Right lobe of liver (tissue), 6 donors: Measurements from ENCODE around the gene TFCP2L1. TPM values are rescaled to one million over a fixed set of nuclear protein-coding genes. Genes with fewer than 3 reads are reported as not detected.

Experiments
- ATAC-seq, 4 donors: fragments of 200-7000 bp; cut with Tn5 transposase; one replicate each; pipeline ENCODE4 v1.9.1; 2020; ENCODE audit warnings: mild to moderate bottlenecking in 4 of 4, moderate library complexity in 4 of 4
- DNase-seq, 3 donors: peaks; one replicate each; pipeline ENCODE4 v3.0.0-alpha.2; 2020
- H3K27ac ChIP-seq, 3 donors: fragments of 200-600 bp; one replicate each; pipeline ENCODE4 v1.8.0; 2022
- H3K27me3 ChIP-seq, 2 donors: fragments of 200-600 bp; one replicate each; pipeline ENCODE4 v1.8.0; 2022
- H3K36me3 ChIP-seq, 4 donors: fragments of 200-600 bp; sonication (generic) in 1 of 4; one replicate each; pipeline versions ENCODE4 v1.5.1 to v1.8.0; 2017 to 2022; ENCODE audit warnings: control low read depth in 1 of 4
- H3K4me1 ChIP-seq, 4 donors: fragments of 200-600 bp; sonication (generic) in 1 of 4; one replicate each; pipeline versions ENCODE4 v1.5.1 to v1.8.0; 2017 to 2022; ENCODE audit warnings: control low read depth in 1 of 4
- H3K4me3 ChIP-seq, 3 donors: fragments of 200-600 bp; one replicate each; pipeline ENCODE4 v1.8.0; 2022
- H3K9me3 ChIP-seq, 4 donors: fragments of 200-600 bp; sonication (generic) in 1 of 4; one replicate each; pipeline versions ENCODE4 v1.5.1 to v1.8.0; 2017 to 2022; ENCODE audit warnings: control low read depth in 1 of 4
- CTCF ChIP-seq, 4 donors: fragments of 200-600 bp in 3 of 4; fragments of 450-650 bp in 1 of 4; IDR thresholded peaks; one replicate each; pipeline versions ENCODE4 v1.5.1 to v1.8.0; 2016 to 2022; ENCODE audit warnings: antibody characterized with exemption in 4 of 4, mild to moderate bottlenecking in 2 of 4
- POLR2A ChIP-seq: fragments of 450-650 bp; IDR thresholded peaks from one replicate; pipeline ENCODE4 v1.6.1; 2017; ENCODE audit warnings: antibody characterized with exemption, mild to moderate bottlenecking
- WGBS: methylation state at CpG from one replicate; pipeline ENCODE4 v1.1.6; 2018; ENCODE audit warnings: low coverage, low lambda C conversion rate; ENCODE audit not compliant: insufficient coverage; ENCODE audit errors: missing lambda C conversion rate; 5-methylcytosine and 5-hydroxymethylcytosine counted together
- intact Hi-C, 2 donors: fragments of 100-400 bp; cut with DNase I; formaldehyde crosslinking; loops; one replicate each; pipeline versions ENCODE4 v1.11.2 to v1.14.1; 2022
- total RNA-seq, 6 experiments: library from RNA; depleted of rRNA in 2 of 6; stranded (reverse); fragments of >200 nt in 2 of 6; fragmentation: NEBNext Ultra II Directional in 3 of 6; extraction: Animal tissue kit (Norgen Biotek cat#: 25700) in 3 of 6; gene quantifications; one replicate each; pipeline versions ENCODE4 v1.1.0 to v1.2.4, GENCODE V29; 2016 to 2023
- donor health status: DM: no; HTN: yes; CAD: no.
- donor health status: DM: no; HTN: no; CAD: no.
- donor health status: DM: no; HTN: no; CAD: no.
- donor health status: DM: no; HTN: yes; CAD: no.
- donor health status: DM: no; HTN: yes; CAD: no.

Gene TFCP2L1
- total RNA-seq, 6 experiments from 2014 or later: 0.26 to 1.7 (median 0.34) TPM

- Histone ChIP-seq H3K9me3 (no peaks in the 10 kb centered on the region), H3K36me3 (no peaks in the 10 kb centered on the region), H3K27ac (no peak overlapping the region), H3K4me3 (no peak overlapping the region), H3K4me1 (no peaks in the 10 kb centered on the region), H3K27me3 (no peaks in the 10 kb centered on the region)
- 44% methylated on average over 4 of the region's 6 CpGs for WGBS
- DNase-seq: peak in 1 of 3 donors; percentile 35
- no peak for TF ChIP-seq CTCF (IDR thresholded peaks at IDR 0.05)
- no peak for TF ChIP-seq POLR2A
- intact Hi-C loops: no loop called here
- no peak for ATAC-seq
Measured at GRCh38 chr2:121240436-121240835, 44.6 kb downstream of the TFCP2L1 start.

DNA sequence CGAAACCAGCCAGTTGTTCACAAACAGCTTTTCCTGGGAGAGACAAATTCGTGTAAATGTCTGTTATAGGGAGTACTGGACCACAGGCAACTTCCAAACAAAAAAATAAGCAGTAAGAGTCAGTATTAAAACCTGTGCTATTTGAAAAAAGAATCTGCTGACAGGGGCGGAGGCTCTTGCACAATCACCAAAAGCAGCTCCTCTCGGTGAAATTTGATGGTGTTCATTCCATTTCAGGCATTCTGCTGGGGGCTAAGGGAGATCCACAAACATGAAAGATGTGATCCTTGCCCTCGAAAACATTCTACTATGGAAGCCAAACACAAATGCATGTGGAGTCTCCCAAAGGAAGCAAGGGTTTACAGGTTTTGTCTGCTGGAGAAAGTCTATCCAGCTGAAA is 45.0 kb downstream of the TFCP2L1 start:
- no peak for DNase-seq
- TF ChIP-seq CTCF (IDR thresholded peaks at IDR 0.05): no peak
- no peak for TF ChIP-seq POLR2A
- H3K36me3 ChIP-seq: no peaks in the 10 kb centered on the region
- 64% methylated on average over 4 of the region's 5 CpGs for WGBS
- intact Hi-C loops: no loop called here
- no peak for ATAC-seq
- H3K9me3 ChIP-seq: no peaks in the 10 kb centered on the region
- H3K27me3 ChIP-seq: no peaks in the 10 kb centered on the region
- no peak overlapping the region for H3K27ac ChIP-seq
- no peak overlapping the region for H3K4me3 ChIP-seq
- H3K4me1 ChIP-seq: no peaks in the 10 kb centered on the region

GRCh38 chr2:121239471-121239870 is 45.5 kb downstream of the TFCP2L1 start:
- Histone ChIP-seq H3K27me3 (no peaks in the 10 kb centered on the region), H3K36me3 (no peaks in the 10 kb centered on the region), H3K9me3 (no peaks in the 10 kb centered on the region), H3K4me3 (no peak overlapping the region), H3K4me1 (no peaks in the 10 kb centered on the region), H3K27ac (no peak overlapping the region)
- intact Hi-C loops: no loop called here
- peak in 1 of 3 donors; percentile 37 for DNase-seq
- TF ChIP-seq POLR2A (no peak), CTCF (IDR thresholded peaks at IDR 0.05) (no peak)
- no CpG with 5 or more reads among the region's 15 CpGs for WGBS
- no peak for ATAC-seq

GRCh38 chr2:121238828-121239227 is 46.2 kb downstream of the TFCP2L1 start:
- intact Hi-C loops: no loop called here
- H3K9me3 ChIP-seq: no peaks in the 10 kb centered on the region
- DNase-seq (peak in 1 of 3 donors; percentile 25), ATAC-seq (no peak)
- H3K4me1 ChIP-seq: no peaks in the 10 kb centered on the region
- TF ChIP-seq CTCF (IDR thresholded peaks at IDR 0.05) (no peak), POLR2A (no peak)
- 90% methylated on average over 2 of the region's 4 CpGs for WGBS
- no peak overlapping the region for H3K4me3 ChIP-seq
- H3K27me3 ChIP-seq: no peaks in the 10 kb centered on the region
- no peak overlapping the region for H3K27ac ChIP-seq
- no peaks in the 10 kb centered on the region for H3K36me3 ChIP-seq
